ENCODE measurements around the gene ANGEL2.
A peak's percentile ranks its signal among the peaks of the same experiment; 100 is the strongest.

The ANGEL2 gene

GRCh38 chr1:212950243-212951125 is 65.2 kb downstream of the ANGEL2 start, which contains the start of gene VASH2:
Gene VASH2, plus strand, starts transcription at chr1:212950541. Its CDS starts 1,002 bp downstream, at chr1:212951543.
- peak; percentile 51 for DNase-seq

- no peak for DNase-seq
These were observed 65.9 kb downstream of the ANGEL2 start for GRCh38 chr1:212949771-212950170.

- DNase-seq = no peak
These were observed 68.8 kb downstream of the ANGEL2 start for GRCh38 chr1:212946872-212947271.

- no peak for DNase-seq
These were observed 70.1 kb downstream of the ANGEL2 start for GRCh38 chr1:212945463-212946160.

- no peak for DNase-seq
These were observed 70.6 kb downstream of the ANGEL2 start for GRCh38 chr1:212945056-212945455.

GRCh38 chr1:212944229-212944901 is 71.3 kb downstream of the ANGEL2 start:
- no peak for DNase-seq

- DNase-seq = no peak
These were observed 72.3 kb downstream of the ANGEL2 start for GRCh38 chr1:212943393-212943710.

- no peak for DNase-seq
These were observed 72.8 kb downstream of the ANGEL2 start for GRCh38 chr1:212942679-212943392.

Data from activated CD4-positive, CD25-positive, alpha-beta regulatory T cell treated with anti-CD3 and anti-CD28 coated beads, Interleukin-2, amount 50 U/mL, for 72 hours (primary cell).